HG03432 (cell line): ENCODE results near the gene OIP5.
"Not testable (repeated sequence)": the region's sequence is repeated elsewhere in the genome, so short reads cannot be mapped to it uniquely, and the experiment has no call there.

Source experiments
- ATAC-seq: cut with Tn5 transposase; IDR thresholded peaks from one replicate; pipeline ENCODE4 v1.9.1; 2021; ENCODE audit warnings: mild to moderate bottlenecking, moderate library complexity; ENCODE audit not compliant: unreplicated experiment

OIP5 gene

GRCh38 chr15:41304149-41304770 is 28.1 kb downstream of the OIP5 start:
- no peak for ATAC-seq

DNA sequence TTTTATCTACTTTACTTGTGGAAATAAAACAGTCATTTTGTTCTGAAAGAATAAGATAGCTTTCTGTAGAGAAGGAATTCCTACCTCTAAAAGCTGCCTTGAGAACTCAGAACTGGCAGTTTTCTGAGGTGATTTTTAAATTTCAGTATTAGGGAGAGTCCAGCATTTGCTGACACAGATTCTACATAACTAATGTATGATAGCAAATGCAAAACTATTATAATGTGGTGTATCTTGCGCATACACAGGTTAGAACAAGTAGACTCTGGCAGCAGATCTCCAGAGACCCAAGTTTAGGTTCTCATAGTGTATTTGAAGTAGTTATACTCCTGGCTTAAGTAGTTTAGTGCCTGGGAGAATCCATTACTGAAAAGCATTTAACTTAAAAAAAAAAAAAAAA is 30.8 kb downstream of the OIP5 start:
- no peak for ATAC-seq

DNA sequence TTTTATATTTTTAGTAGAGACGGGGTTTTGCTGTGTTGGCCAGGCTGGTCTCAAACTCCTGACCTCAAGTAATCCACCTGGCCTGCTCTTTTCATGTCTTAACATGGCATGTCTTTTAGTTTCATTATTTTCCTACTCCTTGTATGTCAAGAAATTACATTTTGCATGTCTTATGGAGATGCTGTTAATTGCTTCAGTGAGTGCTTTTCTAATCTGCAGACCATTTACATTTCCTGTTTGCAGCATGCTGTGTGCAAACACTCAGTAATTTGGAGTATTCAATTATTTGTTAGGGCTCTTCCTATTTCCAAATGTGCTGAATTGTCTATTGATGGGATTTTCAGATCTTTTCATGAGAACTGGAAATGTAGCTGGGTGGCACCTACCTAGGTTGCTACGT is 31.3 kb downstream of the OIP5 start:
- ATAC-seq, result not testable (repeated sequence)

DNA sequence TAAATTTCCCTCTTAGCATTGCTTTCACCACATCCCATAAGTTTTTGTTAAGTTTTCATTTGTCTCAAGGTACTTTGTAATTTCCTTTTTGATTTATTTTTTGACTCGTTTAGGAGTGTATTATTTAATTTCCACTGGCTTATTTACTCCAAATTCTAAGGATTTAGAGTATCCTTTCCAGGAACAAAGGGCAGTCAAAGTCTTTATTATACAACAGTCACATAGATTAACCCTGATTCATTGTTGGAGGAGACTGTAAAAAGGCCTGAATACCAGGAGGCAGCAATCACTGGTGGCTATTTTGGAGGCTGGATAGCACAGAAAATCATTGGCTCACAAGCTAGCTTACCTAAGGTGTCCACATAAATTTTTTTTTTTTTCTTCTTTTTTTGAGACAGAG is 39.9 kb downstream of the OIP5 start:
- no peak for ATAC-seq

GRCh38 chr15:41291065-41291631 is 41.2 kb downstream of the OIP5 start:
- peak; percentile 77 for ATAC-seq

DNA sequence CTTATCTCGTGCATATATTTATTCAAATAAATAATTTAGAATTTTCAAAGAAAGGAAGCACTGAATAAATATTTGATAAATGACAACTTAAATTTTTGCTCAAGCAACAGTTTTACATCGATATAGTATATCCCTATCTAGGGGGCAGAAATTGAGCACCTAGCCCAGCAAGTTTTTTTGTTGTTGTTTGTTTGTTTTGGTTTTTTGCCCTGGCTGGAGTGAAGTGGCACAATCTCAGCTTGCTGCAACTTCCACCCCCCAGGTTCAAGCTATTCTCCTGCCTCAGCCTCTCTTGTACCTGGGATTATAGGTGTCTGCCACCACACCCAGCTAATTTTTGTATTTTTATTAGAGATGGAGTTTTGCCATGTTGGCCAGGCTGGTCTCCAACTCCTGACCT is 42.4 kb downstream of the OIP5 start:
- no peak for ATAC-seq

- no peak for ATAC-seq
Measured at GRCh38 chr15:41288464-41288863, 43.9 kb downstream of the OIP5 start.

- ATAC-seq, result no peak
Measured at GRCh38 chr15:41286665-41287333, 45.6 kb downstream of the OIP5 start.

- no peak for ATAC-seq
Measured at GRCh38 chr15:41285285-41285684, 47.1 kb downstream of the OIP5 start.

DNA sequence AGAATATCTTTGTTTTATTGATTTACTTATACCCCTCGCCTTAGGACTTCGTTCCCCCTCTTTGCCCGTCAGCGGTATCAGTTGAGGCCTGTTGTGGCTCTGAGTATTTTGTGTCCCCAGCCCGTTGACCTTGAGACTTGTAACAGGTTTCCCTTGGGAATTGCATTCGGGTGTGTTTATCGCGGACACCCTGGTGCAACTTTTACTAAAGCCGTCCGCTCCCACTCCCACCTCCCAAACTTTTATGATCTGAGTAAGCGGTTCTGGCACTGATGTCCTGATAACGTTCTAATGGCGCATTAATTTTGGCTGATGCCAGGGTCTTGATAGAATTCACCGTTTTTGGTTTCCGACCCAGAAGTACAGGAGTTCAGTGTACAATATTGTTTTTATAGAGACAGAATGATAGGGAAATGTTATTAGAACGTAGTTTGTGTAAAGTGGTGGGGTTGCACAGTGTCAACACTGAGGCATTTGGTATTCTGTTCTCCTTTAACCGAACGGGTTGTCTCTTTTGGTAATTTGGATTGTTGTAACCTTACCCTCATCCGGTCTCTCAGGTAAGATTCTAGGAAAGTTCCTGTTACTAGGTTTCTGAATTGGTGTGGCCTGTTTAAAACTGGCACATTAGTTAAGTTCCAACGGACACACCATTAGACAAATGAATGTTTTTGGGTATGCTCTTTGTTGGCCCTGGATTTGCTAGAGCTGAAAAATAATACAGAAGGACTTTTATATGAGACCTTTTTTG is 47.8 kb downstream of the OIP5 start:
- ATAC-seq, result no peak

DNA sequence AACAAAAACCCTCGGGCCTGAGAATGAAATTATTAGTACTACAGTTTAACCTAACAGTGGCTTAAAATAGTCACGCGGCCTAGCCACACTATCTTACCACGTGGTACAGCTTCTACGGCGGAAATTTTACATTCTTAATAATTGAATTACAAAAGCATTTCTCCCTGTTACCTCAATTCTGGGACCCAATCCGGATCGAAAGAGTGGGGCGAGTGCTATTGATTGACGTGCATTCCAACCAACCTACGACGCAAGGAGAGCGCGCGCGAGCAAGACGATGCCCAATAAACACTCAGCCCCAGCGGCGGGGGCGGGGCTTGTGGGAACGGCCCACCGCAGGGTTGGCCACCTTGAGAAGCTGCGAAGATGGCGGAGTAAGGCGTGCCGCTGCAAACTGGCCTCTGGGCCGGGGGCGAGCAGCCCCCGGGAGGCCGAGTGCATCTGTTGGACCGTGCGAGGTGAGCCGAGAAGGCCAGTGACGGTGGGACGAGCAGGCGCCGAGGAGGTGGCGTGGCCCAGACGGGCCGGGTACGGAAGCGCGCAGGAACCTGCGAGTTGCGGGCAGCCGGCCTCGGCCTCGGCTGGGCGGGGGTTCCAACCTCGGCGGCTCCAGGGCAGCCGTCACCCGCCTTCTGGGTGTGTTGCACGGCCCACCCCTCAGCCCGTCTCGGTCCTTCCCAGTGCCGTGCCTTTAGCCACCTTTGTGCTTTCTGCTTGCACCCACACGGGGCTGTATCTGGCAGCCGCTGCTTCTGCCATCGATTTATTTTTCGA is 48.6 kb downstream of the OIP5 start:
- peak; percentile 96 for ATAC-seq

DNA sequence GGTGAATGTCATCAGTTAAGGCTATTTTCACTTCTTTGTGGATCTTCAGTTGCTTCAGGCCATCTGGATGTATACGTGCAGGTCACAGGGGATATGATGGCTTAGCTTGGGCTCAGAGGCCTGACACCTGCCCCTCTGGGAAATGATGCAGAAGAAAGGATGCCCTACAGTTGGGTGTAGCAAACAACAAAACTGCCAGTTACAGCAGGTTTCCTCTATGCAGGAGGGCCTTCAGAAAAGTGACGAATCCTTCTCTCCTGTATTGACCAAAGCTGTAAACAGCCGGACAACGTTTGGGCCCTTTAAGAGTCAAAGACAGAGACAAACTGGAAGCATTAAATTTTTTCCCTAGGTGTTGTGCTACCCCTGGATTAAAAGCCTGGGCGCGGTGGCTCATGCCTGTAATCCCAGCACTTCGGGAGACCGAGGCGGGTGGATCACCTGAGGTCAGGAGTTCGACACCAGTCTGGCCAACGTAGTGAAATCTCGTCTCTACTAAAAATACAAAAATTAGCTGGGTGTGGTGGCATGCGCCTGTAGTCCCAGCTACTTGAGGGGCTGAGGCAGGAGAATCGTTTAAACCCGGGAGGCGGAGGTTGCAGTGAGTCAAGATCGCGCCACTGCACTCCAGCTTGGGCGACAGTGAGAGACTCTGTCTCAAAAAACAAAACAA is 49.3 kb downstream of the OIP5 start:
- not testable (repeated sequence) for ATAC-seq

DNA sequence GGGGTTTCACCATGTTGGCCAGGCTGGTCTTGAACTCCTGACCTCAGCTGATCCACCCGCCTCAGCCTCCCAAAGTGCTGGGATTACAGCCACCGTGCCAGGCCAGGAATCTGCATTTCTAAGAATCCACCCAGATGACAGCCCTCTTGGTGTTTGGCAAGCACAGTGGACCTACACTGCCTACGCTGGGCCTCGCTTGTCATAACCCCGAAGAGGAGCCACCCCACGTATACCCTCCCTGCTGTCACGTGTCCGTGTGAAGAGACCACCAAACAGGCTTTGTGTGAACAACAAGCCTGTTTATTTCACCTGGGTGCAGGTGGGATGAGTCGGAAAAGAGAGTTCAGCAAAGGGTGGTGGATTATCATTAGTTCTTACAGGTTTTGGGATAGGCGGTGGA is 50.0 kb downstream of the OIP5 start:
- ATAC-seq, result not testable (repeated sequence)

- ATAC-seq, result no peak
Measured at GRCh38 chr15:41281236-41281635, 51.2 kb downstream of the OIP5 start.

- no peak for ATAC-seq
Measured at GRCh38 chr15:41279535-41280283, 52.7 kb downstream of the OIP5 start.

GRCh38 chr15:41278319-41278718 is 54.1 kb downstream of the OIP5 start:
- ATAC-seq, result no peak

GRCh38 chr15:41276831-41277230 is 55.6 kb downstream of the OIP5 start:
- ATAC-seq, result no peak

- ATAC-seq, result no peak
Measured at GRCh38 chr15:41269887-41270286, 62.5 kb downstream of the OIP5 start.

DNA sequence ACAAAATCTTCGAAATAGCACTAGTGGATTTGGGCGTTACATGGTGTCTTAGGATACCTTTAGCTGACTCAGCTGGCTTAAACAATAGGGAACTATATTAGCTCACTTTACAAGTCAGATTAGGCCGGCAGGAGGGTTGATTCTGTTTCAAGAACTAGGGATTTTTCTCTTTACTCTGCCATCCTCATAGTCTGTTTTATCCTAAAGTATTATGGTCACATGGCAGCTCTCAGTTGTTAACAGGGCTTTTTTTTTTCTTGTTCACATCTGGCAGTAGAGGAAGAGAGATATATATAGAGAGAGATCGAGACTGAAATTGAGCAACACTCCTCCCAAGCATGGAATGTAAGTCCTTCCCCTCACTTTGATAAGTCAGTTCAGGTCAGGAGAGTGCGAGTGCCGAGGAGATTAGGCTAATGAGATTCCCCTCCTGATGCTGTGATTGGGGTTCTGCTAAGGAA is 68.5 kb downstream of the OIP5 start:
- ATAC-seq, result no peak

- ATAC-seq, result no peak
Measured at GRCh38 chr15:41262571-41262970, 69.8 kb downstream of the OIP5 start.
